ENCODE data around the gene FGF14.

DNA sequence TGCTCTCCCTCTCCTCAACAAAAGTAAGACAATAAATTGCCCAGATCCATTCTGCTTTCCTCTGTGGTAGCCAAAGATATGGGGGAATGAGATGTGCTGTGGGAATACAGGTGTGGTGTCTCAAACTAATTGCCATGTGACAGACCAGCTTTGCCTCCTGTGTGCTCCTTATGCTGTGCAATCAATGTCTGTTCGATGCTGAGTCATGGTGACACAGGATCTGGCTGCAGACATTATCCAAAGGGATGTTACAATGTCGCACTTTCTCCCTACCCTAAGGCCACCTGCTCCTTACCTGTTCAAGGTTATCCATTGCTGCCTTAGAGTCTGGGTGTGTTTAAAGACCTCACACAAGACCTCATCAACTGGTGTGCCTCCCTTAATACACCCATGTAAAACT lies 32.5 kb downstream of the FGF14 start:
- TF ChIP-seq, protein P1, sequence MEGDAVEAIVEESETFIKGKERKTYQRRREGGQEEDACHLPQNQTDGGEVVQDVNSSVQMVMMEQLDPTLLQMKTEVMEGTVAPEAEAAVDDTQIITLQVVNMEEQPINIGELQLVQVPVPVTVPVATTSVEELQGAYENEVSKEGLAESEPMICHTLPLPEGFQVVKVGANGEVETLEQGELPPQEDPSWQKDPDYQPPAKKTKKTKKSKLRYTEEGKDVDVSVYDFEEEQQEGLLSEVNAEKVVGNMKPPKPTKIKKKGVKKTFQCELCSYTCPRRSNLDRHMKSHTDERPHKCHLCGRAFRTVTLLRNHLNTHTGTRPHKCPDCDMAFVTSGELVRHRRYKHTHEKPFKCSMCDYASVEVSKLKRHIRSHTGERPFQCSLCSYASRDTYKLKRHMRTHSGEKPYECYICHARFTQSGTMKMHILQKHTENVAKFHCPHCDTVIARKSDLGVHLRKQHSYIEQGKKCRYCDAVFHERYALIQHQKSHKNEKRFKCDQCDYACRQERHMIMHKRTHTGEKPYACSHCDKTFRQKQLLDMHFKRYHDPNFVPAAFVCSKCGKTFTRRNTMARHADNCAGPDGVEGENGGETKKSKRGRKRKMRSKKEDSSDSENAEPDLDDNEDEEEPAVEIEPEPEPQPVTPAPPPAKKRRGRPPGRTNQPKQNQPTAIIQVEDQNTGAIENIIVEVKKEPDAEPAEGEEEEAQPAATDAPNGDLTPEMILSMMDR (IDR thresholded peaks at IDR 0.05) = no peak
- no peak for TF ChIP-seq POLR2A (IDR thresholded peaks at IDR 0.05)
- TF ChIP-seq EP300 (IDR thresholded peaks at IDR 0.05) = no peak
